HG02642 (cell line): ENCODE measurements around the gene CRAT.
"Not testable (repeated sequence)": the region's sequence is repeated elsewhere in the genome, so short reads cannot be mapped to it uniquely, and the experiment has no call there.

Experiments used
- ATAC-seq: cut with Tn5 transposase; IDR thresholded peaks from one replicate; pipeline ENCODE4 v1.9.1; 2021; ENCODE audit warnings: mild to moderate bottlenecking; ENCODE audit not compliant: unreplicated experiment, poor library complexity

CRAT gene

DNA sequence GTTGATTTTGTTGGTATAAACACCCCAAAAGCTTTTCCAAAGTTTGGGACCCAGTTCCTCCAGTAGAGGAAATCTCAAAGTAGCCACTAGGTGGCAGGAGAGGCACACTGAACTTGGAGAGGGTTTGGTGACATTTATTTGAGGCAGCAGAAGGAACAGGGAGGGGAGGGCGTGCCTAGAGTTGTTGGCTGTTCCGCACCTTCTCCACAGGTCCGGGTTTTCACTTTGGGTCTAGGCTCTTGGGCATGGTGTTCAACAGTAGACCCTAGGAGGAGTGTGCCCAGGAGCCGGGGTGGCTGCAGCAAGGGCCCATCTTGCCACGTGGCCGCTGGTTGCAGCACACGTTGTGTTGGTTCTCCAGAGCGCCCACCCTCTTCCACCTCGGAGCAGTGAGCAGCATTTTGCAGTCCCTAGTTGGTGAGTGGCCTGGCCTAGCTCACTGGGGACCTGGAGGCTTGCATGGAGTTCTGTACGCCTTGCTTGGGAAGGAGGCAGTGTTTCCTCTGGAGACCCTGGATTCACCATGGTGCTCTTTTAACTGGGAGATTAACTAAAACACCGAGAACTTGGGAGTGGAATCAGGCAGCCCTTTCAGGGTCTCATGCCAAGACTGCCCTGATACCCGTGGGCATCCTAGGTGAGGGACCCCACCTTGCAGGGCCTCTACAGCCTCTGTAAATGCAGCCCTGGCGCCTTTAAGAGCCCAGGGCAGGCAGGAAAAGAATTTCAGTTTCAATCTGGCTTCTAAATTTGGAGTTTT is 28.8 kb upstream of the CRAT start:
- ATAC-seq = peak; percentile 29

GRCh38 chr9:129138476-129139232 is 28.1 kb upstream of the CRAT start:
- ATAC-seq = no peak

- ATAC-seq = no peak
Measured at GRCh38 chr9:129138144-129138462, 27.5 kb upstream of the CRAT start.

DNA sequence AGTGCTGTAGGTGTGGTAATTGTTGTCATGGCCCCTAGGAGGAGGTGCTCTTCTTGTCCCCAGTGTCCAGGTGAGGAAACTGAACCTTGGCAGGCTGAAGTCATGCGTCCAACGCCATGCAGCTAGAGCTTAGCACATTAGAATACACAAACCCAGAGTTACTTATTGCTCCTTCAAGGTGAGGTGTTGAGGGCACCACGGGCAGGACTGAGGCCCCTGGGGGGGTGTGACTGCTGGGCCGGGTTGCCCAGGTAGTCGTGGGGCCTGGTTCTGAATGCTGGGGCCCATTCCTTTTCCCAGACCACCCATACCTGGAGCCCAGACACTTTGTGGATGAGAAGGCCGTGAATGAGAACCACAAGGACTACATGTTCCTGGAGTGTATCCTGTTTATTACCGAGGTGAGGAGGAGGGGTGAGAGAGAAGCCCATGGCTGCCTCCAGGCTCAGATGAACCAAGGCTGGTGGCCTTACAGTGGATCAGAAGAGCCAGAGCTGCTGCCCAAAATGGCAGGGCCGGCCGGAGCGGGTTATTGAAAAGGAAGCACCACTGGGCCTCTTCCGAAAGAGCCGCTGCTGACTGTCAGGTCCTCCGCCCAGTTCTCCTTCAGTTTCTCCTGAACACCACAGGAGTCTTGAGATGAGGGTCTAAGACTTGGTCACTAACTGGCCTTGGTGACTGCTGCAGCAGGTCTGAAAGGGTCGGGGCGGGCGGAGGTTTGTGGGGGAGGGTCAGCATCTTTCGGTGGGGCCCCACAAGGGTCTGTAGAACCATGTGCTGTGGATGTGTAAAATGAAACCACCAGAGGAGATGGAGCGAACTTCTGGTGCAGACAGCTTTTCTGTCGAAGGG is 26.9 kb upstream of the CRAT start:
- no peak for ATAC-seq

- ATAC-seq = no peak
Measured at GRCh38 chr9:129136446-129137035, 25.9 kb upstream of the CRAT start.

DNA sequence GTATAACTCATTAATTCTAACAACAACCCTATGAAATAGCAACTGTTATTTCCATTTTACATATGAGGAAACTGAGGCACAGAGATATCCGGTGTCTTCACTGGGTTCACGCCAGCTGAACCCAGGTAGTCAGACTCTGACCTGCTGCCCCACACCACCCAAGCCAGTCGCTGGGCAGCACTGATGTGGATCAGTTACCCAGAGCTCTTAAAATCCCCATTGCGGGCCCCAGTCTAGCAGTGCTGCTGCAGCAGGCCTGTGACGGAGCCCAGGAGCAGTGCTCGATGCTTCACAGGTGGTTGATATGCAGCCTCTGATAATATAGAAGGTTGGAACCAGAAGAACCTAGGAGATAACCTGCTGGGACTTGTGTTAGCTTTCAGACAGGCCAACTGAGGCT is 24.9 kb upstream of the CRAT start:
- no peak for ATAC-seq

DNA sequence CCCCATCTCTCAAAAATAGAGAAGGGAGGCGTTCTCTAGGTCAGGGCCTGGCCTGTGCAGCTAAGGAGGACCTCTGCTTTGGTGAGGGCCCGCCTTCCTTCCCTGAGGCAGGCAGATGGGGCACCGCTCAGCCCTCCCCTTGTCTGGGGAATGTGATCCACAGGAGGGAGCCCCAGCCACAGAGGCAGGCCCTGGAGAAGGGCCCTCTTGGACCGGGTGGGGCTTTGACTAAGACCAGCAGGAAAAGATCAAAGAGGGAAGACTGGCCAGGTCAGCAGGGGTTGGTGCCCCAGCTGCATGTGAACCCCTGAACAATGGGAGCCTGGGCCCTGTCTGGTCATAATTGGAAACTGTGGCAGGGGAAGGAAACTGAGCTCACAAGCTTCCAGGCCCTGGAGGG is 22.5 kb upstream of the CRAT start:
- ATAC-seq = no peak

GRCh38 chr9:129131300-129132145 is 20.9 kb upstream of the CRAT start:
- peak; percentile 68 for ATAC-seq

- ATAC-seq = no peak
Measured at GRCh38 chr9:129130791-129131190, 20.2 kb upstream of the CRAT start.

DNA sequence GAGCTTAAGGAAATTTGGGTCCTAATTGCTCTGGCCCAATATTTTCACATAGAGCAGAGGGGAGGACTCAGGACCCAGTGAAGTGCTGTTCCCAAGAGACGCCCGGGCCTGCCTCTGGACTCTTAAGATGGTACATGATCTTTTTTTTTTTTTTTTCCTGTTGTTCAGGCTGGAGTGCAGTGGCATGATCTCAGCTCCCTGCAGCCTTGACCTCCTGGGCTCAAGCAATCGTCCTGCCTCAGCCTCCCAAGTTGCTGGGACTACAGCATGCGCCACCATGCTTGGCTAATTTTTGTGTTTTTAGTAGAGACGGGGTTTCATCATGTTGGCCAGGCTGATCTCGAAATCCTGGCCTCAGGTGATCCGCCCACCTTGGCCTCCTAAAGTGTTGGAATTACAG is 19.7 kb upstream of the CRAT start:
- not testable (repeated sequence) for ATAC-seq

GRCh38 chr9:129128689-129129088 is 18.1 kb upstream of the CRAT start:
- no peak for ATAC-seq

GRCh38 chr9:129126749-129127618 is 16.4 kb upstream of the CRAT start:
- ATAC-seq = no peak

GRCh38 chr9:129125478-129125877 is 14.9 kb upstream of the CRAT start:
- no peak for ATAC-seq

DNA sequence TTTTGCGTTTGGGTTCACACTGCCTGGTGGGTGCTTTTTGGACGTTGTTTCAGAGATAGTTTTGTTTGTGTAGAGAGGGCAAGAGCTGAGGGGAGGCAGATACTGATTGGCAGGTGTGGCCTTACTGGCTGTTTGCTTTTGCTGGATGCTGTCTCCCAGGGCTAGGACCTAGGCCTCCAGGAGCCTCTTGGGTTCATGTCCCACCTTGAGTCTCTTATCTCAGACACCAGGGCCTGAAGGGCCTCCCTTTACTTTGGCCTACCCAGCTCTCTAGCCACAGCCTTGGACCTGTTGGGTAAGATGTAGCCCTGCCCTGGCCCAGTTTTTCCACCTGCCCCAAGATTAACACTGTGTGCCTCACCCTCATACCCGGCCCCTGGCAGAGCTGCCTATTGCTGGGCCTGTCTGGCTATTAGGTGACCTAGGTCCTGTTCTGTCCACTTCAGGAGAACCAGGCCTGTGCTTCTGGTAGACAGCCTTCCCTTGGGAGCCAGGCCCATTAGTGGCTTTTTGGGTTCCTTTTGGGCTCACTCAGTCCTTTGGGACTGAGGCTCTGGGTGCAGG is 14.0 kb upstream of the CRAT start:
- no peak for ATAC-seq

DNA sequence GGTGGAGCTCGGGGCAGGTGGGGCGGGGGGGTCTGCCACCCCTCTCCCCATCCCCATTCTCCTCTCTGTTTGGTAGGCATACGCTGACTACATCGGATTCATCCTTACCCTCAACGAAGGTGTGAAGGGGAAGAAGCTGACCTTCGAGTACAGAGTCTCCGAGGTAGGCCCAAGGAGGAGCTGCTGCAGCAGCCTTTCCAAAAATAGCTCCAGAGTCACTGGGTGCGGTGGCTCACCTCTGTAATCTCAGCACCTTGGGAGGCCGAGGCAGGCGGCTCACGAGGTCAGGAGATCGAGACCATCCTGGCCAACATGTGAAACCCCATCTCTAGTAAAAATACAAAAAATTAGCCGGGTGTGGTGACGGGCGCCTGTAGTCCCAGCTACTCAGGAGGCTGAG is 12.4 kb upstream of the CRAT start:
- ATAC-seq = not testable (repeated sequence)

DNA sequence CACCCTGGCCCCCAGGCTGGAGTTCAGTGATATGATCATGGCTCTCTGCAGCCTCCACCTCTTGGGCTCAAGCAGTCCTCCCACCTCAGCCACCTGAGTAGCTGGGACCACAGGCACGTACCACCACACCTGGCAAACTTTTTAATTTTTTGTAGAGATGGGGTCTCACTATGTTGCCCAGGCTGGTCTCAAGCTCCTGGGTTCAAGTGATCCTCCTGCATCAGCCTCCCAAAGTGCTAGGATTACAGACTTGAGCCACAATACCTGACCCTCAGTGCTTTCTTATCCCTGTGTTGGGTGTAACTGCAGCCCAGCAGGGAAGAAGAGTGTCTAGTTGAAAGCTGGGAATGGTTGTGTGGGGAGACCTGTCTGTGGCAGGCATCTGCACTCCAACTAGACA is 11.5 kb upstream of the CRAT start:
- no peak for ATAC-seq

DNA sequence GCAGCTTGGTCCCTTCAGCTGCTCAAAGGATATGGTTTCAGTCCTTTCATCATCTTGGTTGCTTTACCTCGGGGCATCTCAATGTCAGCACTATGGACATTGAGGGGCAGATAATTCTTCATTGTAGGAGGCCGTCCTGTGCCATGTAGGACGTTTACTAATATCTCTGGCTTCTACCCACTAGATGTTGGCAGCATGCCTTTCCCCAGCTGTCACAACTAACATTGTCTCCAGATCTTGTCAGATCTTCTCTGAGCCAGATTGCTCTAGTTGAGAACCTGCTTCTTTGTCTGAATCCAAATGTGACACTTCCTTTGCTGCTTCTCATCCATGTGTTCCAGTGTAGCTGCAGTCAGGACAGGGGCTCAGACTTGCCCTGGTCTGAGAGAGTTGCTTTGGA is 10.9 kb upstream of the CRAT start:
- no peak for ATAC-seq

GRCh38 chr9:129118799-129119198 is 8.2 kb upstream of the CRAT start:
- ATAC-seq = no peak
